K562 (cell line): ENCODE data around the gene MOG. TPM values are rescaled to one million over a fixed set of nuclear protein-coding genes. Genes with fewer than 3 reads are reported as not detected.

Experiments used
- C11orf30 ChIP-seq: fragments of 450-650 bp; IDR thresholded peaks from 2 replicates; pipeline ENCODE4 v1.6.1; 2016; ENCODE audit warnings: low read depth, mild to moderate bottlenecking
- MXI1 ChIP-seq: IDR thresholded peaks from 2 replicates; pipeline ENCODE4 v1.6.1; 2011; ENCODE audit warnings: low read depth, mild to moderate bottlenecking, improper control_type of control experiment, low read length
- NCOA1 ChIP-seq: fragments of 450-650 bp; IDR thresholded peaks from 2 replicates; pipeline ENCODE4 v1.6.1; 2016; ENCODE audit warnings: low read depth
- TSHZ1 ChIP-seq: fragments of 250-450 bp; sonication (Bioruptor Pico); IDR thresholded peaks from 2 replicates; pipeline ENCODE4 v1.4.0; 2020; ENCODE audit warnings: mild to moderate bottlenecking, moderate library complexity
- ZBTB17 ChIP-seq: fragments of 450-650 bp; formaldehyde crosslinking; IDR thresholded peaks from 2 replicates; pipeline ENCODE4 v1.4.0; 2020; ENCODE audit warnings: mild to moderate bottlenecking
- ZNF165 ChIP-seq: fragments of 250-450 bp; sonication (Bioruptor Pico); IDR thresholded peaks from 2 replicates; pipeline ENCODE4 v1.4.0; 2020; ENCODE audit warnings: borderline replicate concordance
- ZNF318 ChIP-seq, 2 experiments: fragments of 450-650 bp; IDR thresholded peaks; 2 replicates each; pipeline ENCODE4 v1.6.1; 2016; ENCODE audit warnings: mild to moderate bottlenecking in 2 of 2, borderline replicate concordance in 1 of 2, low read depth in 1 of 2, moderate library complexity in 1 of 2
- polyA plus RNA-seq, 8 experiments: library from polyadenylated mRNA; depleted of rRNA in 4 of 8; stranded (reverse) in 5 of 8; unstranded in 3 of 8; fragments of >200 nt; fragmentation: Nextera tagmentation in 2 of 8; fragmentation: Illumina TruSeq in 1 of 8; extraction: Ambion mirVana in 2 of 8; extraction: Trizol in 1 of 8; gene quantifications; 2 replicates each; pipeline versions ENCODE4 v1.2.1 to v1.2.3, GENCODE V29; 2011 to 2014; ENCODE audit warnings: inconsistent platforms in 1 of 8, missing spikeins in 1 of 8
- total RNA-seq, 7 experiments: library from RNA; depleted of rRNA in 6 of 7; stranded (reverse); fragments of >200 nt in 6 of 7; fragmentation: Illumina TruSeq in 2 of 7; extraction: Trizol in 2 of 7; gene quantifications; 2 replicates each; pipeline versions ENCODE4 v1.2.1 to v1.2.3, GENCODE V29; 2011 to 2021; ENCODE audit warnings: low replicate concordance in 1 of 7
- TF ChIP-seq, protein P1 (sequence below): fragments of 450-650 bp; IDR thresholded peaks from 2 replicates; pipeline ENCODE4 v1.6.1; 2018; ENCODE audit not compliant: partially characterized antibody

The MOG gene
- total and polyA plus RNA-seq, 9 of the 15 experiments (the other 6 are each of a cell fraction or from before 2014, with no cell fraction given), result not detected

DNA sequence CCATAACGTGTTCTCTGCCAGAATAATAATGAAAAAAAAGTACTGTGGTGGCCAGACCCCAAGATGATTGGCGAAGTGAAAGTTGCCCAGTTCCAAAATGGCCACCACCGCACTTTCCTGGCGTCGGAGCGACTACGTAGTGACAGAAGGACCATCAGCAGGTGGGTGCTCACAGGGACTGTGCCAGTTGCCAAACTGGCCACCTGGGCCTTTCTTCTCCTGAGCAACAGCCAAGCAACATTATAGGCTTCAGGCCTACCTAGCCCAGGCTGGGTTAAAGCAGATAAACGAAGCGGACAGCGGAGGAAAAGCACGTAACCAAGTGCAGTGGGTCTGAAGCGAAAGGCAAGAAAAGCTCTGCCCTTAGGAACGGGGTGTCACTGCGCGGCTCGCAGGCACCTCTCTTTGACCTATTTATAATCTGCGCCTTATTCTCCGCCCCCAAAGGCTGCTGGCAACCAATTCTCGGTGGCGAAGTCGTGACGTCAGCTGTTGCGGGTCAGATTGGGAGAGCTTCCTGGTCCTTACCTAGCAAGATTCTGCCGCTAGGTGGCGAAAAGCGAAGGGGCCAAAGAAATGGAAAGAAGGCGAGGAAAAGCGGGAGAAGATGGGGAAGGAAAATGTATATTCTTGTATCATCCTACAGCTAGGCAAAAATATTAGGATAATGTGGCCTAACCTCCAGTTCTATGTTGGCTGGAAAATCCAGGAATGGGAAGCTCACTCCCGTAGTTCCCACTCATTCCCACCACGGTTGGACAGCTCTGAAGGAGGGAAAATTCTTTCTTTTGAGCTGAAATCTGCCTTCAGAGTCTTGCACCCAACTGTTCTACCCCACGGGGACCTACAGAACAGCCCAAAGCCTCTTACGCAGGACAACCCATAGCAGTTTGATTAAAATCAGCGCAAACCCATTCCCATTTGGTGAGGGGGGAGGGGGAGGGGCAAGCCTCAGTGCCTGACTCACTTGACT, 6.9 kb upstream of the MOG start (continued):
- no peak for TF ChIP-seq ZNF318 (IDR thresholded peaks at IDR 0.05; ENCODE audit: borderline replicate concordance in 1 of 2, low read depth in 1 of 2)
- TF ChIP-seq, protein P1, sequence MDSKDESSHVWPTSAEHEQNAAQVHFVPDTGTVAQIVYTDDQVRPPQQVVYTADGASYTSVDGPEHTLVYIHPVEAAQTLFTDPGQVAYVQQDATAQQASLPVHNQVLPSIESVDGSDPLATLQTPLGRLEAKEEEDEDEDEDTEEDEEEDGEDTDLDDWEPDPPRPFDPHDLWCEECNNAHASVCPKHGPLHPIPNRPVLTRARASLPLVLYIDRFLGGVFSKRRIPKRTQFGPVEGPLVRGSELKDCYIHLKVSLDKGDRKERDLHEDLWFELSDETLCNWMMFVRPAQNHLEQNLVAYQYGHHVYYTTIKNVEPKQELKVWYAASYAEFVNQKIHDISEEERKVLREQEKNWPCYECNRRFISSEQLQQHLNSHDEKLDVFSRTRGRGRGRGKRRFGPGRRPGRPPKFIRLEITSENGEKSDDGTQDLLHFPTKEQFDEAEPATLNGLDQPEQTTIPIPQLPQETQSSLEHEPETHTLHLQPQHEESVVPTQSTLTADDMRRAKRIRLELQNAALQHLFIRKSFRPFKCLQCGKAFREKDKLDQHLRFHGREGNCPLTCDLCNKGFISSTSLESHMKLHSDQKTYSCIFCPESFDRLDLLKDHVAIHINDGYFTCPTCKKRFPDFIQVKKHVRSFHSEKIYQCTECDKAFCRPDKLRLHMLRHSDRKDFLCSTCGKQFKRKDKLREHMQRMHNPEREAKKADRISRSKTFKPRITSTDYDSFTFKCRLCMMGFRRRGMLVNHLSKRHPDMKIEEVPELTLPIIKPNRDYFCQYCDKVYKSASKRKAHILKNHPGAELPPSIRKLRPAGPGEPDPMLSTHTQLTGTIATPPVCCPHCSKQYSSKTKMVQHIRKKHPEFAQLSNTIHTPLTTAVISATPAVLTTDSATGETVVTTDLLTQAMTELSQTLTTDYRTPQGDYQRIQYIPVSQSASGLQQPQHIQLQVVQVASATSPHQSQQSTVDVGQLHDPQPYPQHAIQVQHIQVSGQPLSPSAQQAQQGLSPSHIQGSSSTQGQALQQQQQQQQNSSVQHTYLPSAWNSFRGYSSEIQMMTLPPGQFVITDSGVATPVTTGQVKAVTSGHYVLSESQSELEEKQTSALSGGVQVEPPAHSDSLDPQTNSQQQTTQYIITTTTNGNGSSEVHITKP, result peak; percentile 46
- TF ChIP-seq TSHZ1 (CRISPR knock-in tag), result no peak
- 0 out of 2 replicates have a peak, but pooled peaks have one; percentile 17 for TF ChIP-seq ZBTB17
- TF ChIP-seq MXI1, result 0 out of 2 replicates have a peak, but pooled peaks have one; percentile 43
- peak; percentile 13; the same call in 1 of the 2 replicates for TF ChIP-seq C11orf30
- 0 out of 2 replicates have a peak, but pooled peaks have one; percentile 25 for TF ChIP-seq ZNF165
- no peak for TF ChIP-seq NCOA1
